Mucosa of descending colon (tissue), 3 donors: ENCODE data around the gene UBL4A. TPM values are rescaled to one million over a fixed set of nuclear protein-coding genes. Genes with fewer than 3 reads are reported as not detected.

Experiments
- ATAC-seq: fragments of 200-7000 bp; cut with Tn5 transposase; one replicate; pipeline ENCODE4 v1.9.1; 2020; ENCODE audit warnings: mild to moderate bottlenecking, moderate library complexity
- DNase-seq, 3 donors: peaks; one replicate each; pipeline ENCODE4 v3.0.0-alpha.2; 2020
- H3K36me3 ChIP-seq: fragments of 200-600 bp; one replicate; pipeline ENCODE4 v1.8.0; 2021; ENCODE audit warnings: low read depth, mild to moderate bottlenecking
- H3K4me1 ChIP-seq: fragments of 200-600 bp; one replicate; pipeline ENCODE4 v1.8.0; 2021; ENCODE audit warnings: low read depth, mild to moderate bottlenecking
- H3K4me3 ChIP-seq: fragments of 200-600 bp; one replicate; pipeline ENCODE4 v1.8.0; 2021; ENCODE audit warnings: mild to moderate bottlenecking
- H3K9me3 ChIP-seq: fragments of 200-600 bp; one replicate; pipeline ENCODE4 v1.8.0; 2021; ENCODE audit warnings: mild to moderate bottlenecking
- intact Hi-C, 2 donors: fragments of 100-400 bp; cut with DNase I in 1 of 2; cut with micrococcal nuclease in 1 of 2; formaldehyde crosslinking; loops; one replicate each; pipeline versions ENCODE4 v1.11.0 to v1.11.1; 2022; cut with DNase I, micrococcal nuclease
- total RNA-seq, 3 donors: library from RNA; stranded (reverse); fragmentation: NEBNext Ultra II Directional in 2 of 3; extraction: Animal tissue kit (Norgen Biotek cat#: 25700) in 2 of 3; gene quantifications; one replicate each; pipeline versions ENCODE4 v1.2.1 to v1.2.4, GENCODE V29; 2021 to 2023
- TF ChIP-seq, protein P1 (sequence below): fragments of 200-600 bp; IDR thresholded peaks from one replicate; pipeline ENCODE4 v1.8.0; 2022; ENCODE audit warnings: antibody characterized with exemption, mild to moderate bottlenecking
- donor health status: DM: no; HTN: no; CAD: no; lungs with moderate emphysema.
- donor health status: DM: no; HTN: no; CAD: no.
- donor health status: DM: no; HTN: yes; CAD: no.

Gene UBL4A
- total RNA-seq, 3 donors from 2014 or later, result 29.2 to 41.6 (median 32.3) TPM

DNA sequence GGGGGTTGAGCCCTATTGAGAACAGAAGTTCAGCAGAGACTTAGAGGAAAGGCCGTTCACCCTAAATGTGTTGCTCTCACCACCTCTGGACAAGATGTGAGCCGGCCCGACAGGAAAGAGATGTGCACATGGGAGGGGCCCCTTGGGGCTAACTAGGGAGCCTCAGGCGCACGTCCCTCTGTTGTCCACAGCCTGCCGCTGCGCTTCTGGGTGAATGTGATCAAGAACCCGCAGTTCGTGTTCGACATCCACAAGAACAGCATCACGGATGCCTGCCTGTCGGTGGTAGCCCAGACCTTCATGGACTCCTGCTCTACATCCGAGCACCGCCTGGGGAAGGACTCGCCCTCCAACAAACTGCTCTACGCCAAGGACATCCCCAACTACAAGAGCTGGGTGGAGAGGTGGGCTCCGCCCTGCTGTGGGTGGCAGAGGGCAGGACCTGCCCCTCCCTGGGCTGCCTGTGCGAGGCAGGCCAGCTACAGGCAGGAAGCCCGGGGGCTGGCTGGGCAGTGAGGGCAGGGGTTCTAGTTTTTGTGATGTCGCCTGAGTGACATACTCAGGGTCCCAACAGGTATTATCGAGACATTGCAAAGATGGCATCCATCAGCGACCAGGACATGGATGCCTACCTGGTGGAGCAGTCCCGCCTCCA is 15.4 kb downstream of the UBL4A start:
- Histone ChIP-seq H3K36me3 (no peaks in the 10 kb centered on the region), H3K4me3 (no peak overlapping the region), H3K9me3 (no peaks in the 10 kb centered on the region), H3K4me1 (no peaks in the 10 kb centered on the region)
- TF ChIP-seq, protein P1, sequence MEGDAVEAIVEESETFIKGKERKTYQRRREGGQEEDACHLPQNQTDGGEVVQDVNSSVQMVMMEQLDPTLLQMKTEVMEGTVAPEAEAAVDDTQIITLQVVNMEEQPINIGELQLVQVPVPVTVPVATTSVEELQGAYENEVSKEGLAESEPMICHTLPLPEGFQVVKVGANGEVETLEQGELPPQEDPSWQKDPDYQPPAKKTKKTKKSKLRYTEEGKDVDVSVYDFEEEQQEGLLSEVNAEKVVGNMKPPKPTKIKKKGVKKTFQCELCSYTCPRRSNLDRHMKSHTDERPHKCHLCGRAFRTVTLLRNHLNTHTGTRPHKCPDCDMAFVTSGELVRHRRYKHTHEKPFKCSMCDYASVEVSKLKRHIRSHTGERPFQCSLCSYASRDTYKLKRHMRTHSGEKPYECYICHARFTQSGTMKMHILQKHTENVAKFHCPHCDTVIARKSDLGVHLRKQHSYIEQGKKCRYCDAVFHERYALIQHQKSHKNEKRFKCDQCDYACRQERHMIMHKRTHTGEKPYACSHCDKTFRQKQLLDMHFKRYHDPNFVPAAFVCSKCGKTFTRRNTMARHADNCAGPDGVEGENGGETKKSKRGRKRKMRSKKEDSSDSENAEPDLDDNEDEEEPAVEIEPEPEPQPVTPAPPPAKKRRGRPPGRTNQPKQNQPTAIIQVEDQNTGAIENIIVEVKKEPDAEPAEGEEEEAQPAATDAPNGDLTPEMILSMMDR, result no peak
- no peak for DNase-seq
- intact Hi-C loops, result no loop called here
- no peak for ATAC-seq

DNA sequence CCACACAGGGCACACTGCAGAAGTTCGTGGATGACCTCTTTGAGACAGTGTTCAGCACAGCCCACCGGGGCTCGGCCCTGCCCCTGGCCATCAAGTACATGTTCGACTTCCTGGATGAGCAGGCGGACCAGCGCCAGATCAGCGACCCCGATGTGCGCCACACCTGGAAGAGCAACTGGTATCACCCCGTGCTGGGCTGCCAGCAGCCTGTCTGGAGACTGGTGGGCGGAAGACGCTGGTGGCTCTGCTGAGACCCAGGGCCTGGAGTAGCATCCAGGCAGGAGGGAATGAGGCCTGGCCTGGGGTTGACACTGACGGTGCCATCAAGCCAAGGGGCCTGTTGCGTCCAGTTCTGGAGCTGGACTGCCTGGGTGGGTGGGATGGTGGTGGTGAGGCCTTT is 16.0 kb downstream of the UBL4A start:
- TF ChIP-seq, protein P1, result no peak
- H3K4me3 ChIP-seq, result no peak overlapping the region
- intact Hi-C loops, result no loop called here
- no peaks in the 10 kb centered on the region for H3K36me3 ChIP-seq
- no peaks in the 10 kb centered on the region for H3K9me3 ChIP-seq
- no peak for DNase-seq
- ATAC-seq, result no peak
- no peaks in the 10 kb centered on the region for H3K4me1 ChIP-seq

DNA sequence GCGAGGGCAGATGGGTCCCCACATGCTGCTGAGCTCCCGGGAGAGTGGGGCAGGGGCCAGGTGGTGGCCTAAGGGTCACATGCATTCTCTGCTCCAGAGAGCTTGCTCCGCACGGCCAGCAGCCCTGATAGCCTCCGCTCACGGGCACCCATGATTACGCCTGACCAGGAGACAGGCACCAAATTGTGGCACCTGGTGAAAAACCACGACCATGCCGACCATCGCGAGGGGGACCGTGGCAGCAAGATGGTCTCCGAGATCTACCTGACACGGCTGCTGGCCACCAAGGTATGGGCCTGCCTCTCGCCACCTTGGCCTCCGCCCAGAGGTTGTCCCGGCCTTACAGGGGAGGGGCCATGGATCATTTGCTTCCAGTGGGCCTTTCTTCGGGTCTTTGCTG is 16.5 kb downstream of the UBL4A start:
- no peaks in the 10 kb centered on the region for H3K9me3 ChIP-seq
- no peak for DNase-seq
- TF ChIP-seq, protein P1, result no peak
- H3K4me3 ChIP-seq, result no peak overlapping the region
- ATAC-seq, result no peak
- intact Hi-C loops, result no loop called here
- no peaks in the 10 kb centered on the region for H3K36me3 ChIP-seq
- H3K4me1 ChIP-seq, result no peaks in the 10 kb centered on the region

DNA sequence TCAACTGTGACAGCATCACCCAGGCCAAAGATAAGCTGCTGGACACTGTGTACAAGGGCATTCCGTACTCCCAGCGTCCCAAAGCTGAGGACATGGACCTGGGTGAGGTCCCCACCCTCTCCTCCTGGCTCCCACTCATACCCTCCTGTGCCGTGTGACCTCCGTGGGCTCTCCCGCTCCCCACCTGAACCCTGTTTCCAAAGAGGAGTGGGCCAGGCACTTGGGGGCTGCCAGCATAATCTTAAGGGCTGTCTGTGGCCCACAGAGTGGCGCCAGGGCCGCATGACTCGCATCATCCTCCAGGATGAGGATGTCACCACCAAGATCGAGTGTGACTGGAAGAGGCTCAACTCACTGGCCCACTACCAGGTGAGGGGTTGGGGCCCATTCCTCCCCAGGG is 17.3 kb downstream of the UBL4A start:
- H3K36me3 ChIP-seq, result no peaks in the 10 kb centered on the region
- intact Hi-C loops, result no loop called here
- no peak overlapping the region for H3K4me3 ChIP-seq
- TF ChIP-seq, protein P1, result no peak
- DNase-seq (no peak), ATAC-seq (no peak)
- no peaks in the 10 kb centered on the region for H3K4me1 ChIP-seq
- H3K9me3 ChIP-seq, result no peaks in the 10 kb centered on the region

DNA sequence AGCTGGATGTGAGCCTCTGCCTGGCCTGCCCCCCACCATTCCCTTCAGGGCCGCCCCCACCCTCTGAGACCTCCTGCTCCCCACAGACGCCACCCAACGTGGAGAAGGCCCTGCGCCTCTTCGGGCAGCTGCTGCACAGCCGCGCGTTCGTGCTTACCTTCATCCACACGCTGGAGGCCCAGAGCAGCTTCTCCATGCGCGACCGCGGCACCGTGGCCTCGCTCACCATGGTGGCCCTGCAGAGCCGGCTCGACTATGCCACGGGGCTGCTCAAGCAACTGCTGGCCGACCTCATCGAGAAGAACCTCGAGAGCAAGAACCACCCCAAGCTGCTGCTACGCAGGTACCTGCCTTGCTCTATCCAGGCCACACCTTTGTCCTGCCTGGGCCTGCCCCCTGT is 18.2 kb downstream of the UBL4A start:
- Histone ChIP-seq H3K4me3 (no peak overlapping the region), H3K9me3 (no peaks in the 10 kb centered on the region), H3K4me1 (no peaks in the 10 kb centered on the region), H3K36me3 (no peaks in the 10 kb centered on the region)
- intact Hi-C loops, result no loop called here
- TF ChIP-seq, protein P1, result no peak
- ATAC-seq (no peak), DNase-seq (no peak)

DNA sequence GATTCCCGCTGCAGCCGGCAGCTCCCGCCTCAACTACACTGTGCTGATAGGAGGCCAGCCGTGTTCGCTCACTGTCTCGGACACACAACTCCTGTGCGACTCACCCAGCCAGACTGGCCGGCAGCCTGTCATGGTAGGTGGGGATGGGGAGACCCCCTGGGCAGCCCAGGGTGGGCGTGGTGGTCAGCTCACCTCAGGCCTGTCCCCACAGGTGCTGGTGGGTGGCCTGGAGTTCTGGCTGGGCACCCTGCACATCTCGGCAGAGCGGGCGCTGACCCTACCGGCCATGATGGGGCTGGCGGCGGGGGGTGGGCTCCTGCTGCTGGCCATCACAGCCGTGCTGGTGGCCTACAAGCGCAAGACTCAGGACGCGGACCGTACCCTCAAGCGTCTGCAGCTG is 18.9 kb downstream of the UBL4A start:
- Histone ChIP-seq H3K4me1 (no peaks in the 10 kb centered on the region), H3K9me3 (no peaks in the 10 kb centered on the region), H3K4me3 (no peak overlapping the region), H3K36me3 (no peaks in the 10 kb centered on the region)
- DNase-seq, result no peak
- TF ChIP-seq, protein P1, result no peak
- no peak for ATAC-seq
- intact Hi-C loops, result no loop called here
